ENCODE results near the gene RDX.

The RDX gene

GRCh38 chr11:110174645-110175310 lies 121.6 kb downstream of the RDX start:
- Histone ChIP-seq H3K4me3 (ENCODE audit: low read depth, low read length) (no peak overlapping the region), H3K36me3 (no peaks in the 10 kb centered on the region), H3K9me3 (ENCODE audit: severe bottlenecking) (no peaks in the 10 kb centered on the region), H3K27me3 (ENCODE audit: insufficient read depth, low read depth, severe bottlenecking) (no peaks in the 10 kb centered on the region), H3K27ac (no peak overlapping the region)
- TF ChIP-seq CTCF (IDR thresholded peaks at IDR 0.05; ENCODE audit: low read depth, low read length): no peak
- DNase-seq: no peak

- Histone ChIP-seq H3K27me3 (ENCODE audit: insufficient read depth, low read depth, severe bottlenecking) (no peaks in the 10 kb centered on the region), H3K9me3 (ENCODE audit: severe bottlenecking) (no peaks in the 10 kb centered on the region), H3K4me3 (ENCODE audit: low read depth, low read length) (no peak overlapping the region), H3K36me3 (no peaks in the 10 kb centered on the region), H3K27ac (no peak overlapping the region)
- peak; percentile 72 for DNase-seq
- TF ChIP-seq CTCF (IDR thresholded peaks at IDR 0.05; ENCODE audit: low read depth, low read length): peak; percentile 88
Observed at GRCh38 chr11:110173811-110174644, 122.4 kb downstream of the RDX start.

GRCh38 chr11:110172468-110173065 lies 123.8 kb downstream of the RDX start:
- Histone ChIP-seq H3K27me3 (ENCODE audit: insufficient read depth, low read depth, severe bottlenecking) (no peaks in the 10 kb centered on the region), H3K9me3 (ENCODE audit: severe bottlenecking) (no peaks in the 10 kb centered on the region), H3K27ac (no peak overlapping the region), H3K36me3 (no peaks in the 10 kb centered on the region), H3K4me3 (ENCODE audit: low read depth, low read length) (no peak overlapping the region)
- TF ChIP-seq CTCF (IDR thresholded peaks at IDR 0.05; ENCODE audit: low read depth, low read length): no peak
- no peak for DNase-seq

GRCh38 chr11:110169738-110170137 lies 126.7 kb downstream of the RDX start:
- no peaks in the 10 kb centered on the region for H3K9me3 ChIP-seq (ENCODE audit: severe bottlenecking)
- no peak overlapping the region for H3K27ac ChIP-seq
- no peaks in the 10 kb centered on the region for H3K27me3 ChIP-seq (ENCODE audit: insufficient read depth, low read depth, severe bottlenecking)
- H3K36me3 ChIP-seq: no peaks in the 10 kb centered on the region
- no peak overlapping the region for H3K4me3 ChIP-seq (ENCODE audit: low read depth, low read length)
- TF ChIP-seq CTCF (IDR thresholded peaks at IDR 0.05; ENCODE audit: low read depth, low read length): no peak
- DNase-seq: no peak

- Histone ChIP-seq H3K27me3 (ENCODE audit: insufficient read depth, low read depth, severe bottlenecking) (no peaks in the 10 kb centered on the region), H3K4me3 (ENCODE audit: low read depth, low read length) (no peak overlapping the region), H3K36me3 (no peaks in the 10 kb centered on the region), H3K27ac (no peak overlapping the region), H3K9me3 (ENCODE audit: severe bottlenecking) (no peaks in the 10 kb centered on the region)
- no peak for TF ChIP-seq CTCF (IDR thresholded peaks at IDR 0.05; ENCODE audit: low read depth, low read length)
- no peak for DNase-seq
Observed at GRCh38 chr11:110168033-110168803, 128.2 kb downstream of the RDX start.
